ENCODE data around the gene OGDH.

The OGDH gene

GRCh38 chr7:44757311-44757710 is 150.9 kb downstream of the OGDH start:
- Histone ChIP-seq H3K4me3 (ENCODE audit: low read length) (no peak overlapping the region), H3K4me1 (ENCODE audit: control insufficient read depth, low read length) (peaks cover 16% of the 10 kb centered on the region), H3K27ac (ENCODE audit: low read depth, low read length) (no peak overlapping the region), H3K9me2 (replicated peaks; ENCODE audit: control insufficient read depth, low read length) (no peaks in the 10 kb centered on the region), H3K4me2 (ENCODE audit: low read length) (no peak overlapping the region), H3K9me3 (ENCODE audit: control insufficient read depth, insufficient read depth, low read length) (no peaks in the 10 kb centered on the region), H3K27me3 (ENCODE audit: control insufficient read depth, low read length) (no peaks in the 10 kb centered on the region), H3K36me3 (ENCODE audit: control insufficient read depth, low read length) (peaks cover 49% of the 10 kb centered on the region), H3F3A (ENCODE audit: control insufficient read depth, insufficient read depth) (no peaks in the 10 kb centered on the region), H3K79me2 (ENCODE audit: control insufficient read depth, low read length) (peaks cover 35% of the 10 kb centered on the region), H4K20me1 (ENCODE audit: control insufficient read depth, insufficient read depth, low read depth, low read length) (peaks cover 20% of the 10 kb centered on the region; the same call in 1 of the 2 replicates)
- TF ChIP-seq EZH2phosphoT487 (IDR thresholded peaks at IDR 0.05; ENCODE audit: borderline replicate concordance, low read length): no peak
- no peak for TF ChIP-seq CTCF (IDR thresholded peaks at IDR 0.05; ENCODE audit: low read depth, low read length, poor library complexity, severe bottlenecking)

GRCh38 chr7:44757739-44758138 is 151.3 kb downstream of the OGDH start:
- peaks cover 53% of the 10 kb centered on the region for H3K36me3 ChIP-seq (ENCODE audit: control insufficient read depth, low read length)
- no peaks in the 10 kb centered on the region for H3K9me3 ChIP-seq (ENCODE audit: control insufficient read depth, insufficient read depth, low read length)
- TF ChIP-seq EZH2phosphoT487 (IDR thresholded peaks at IDR 0.05; ENCODE audit: borderline replicate concordance, low read length) (no peak), CTCF (IDR thresholded peaks at IDR 0.05; ENCODE audit: low read depth, low read length, poor library complexity, severe bottlenecking) (no peak)
- H4K20me1 ChIP-seq (ENCODE audit: control insufficient read depth, insufficient read depth, low read depth, low read length): peaks cover 20% of the 10 kb centered on the region; the same call in 1 of the 2 replicates
- no peaks in the 10 kb centered on the region for H3F3A ChIP-seq (ENCODE audit: control insufficient read depth, insufficient read depth)
- no peaks in the 10 kb centered on the region for H3K27me3 ChIP-seq (ENCODE audit: control insufficient read depth, low read length)
- H3K4me2 ChIP-seq (ENCODE audit: low read length): no peak overlapping the region
- no peaks in the 10 kb centered on the region for H3K9me2 ChIP-seq (replicated peaks; ENCODE audit: control insufficient read depth, low read length)
- peaks cover 12% of the 10 kb centered on the region for H3K4me1 ChIP-seq (ENCODE audit: control insufficient read depth, low read length)
- H3K79me2 ChIP-seq (ENCODE audit: control insufficient read depth, low read length): peaks cover 30% of the 10 kb centered on the region
- H3K4me3 ChIP-seq (ENCODE audit: low read length): no peak overlapping the region
- no peak overlapping the region for H3K27ac ChIP-seq (ENCODE audit: low read depth, low read length)

Measured in DOHH2 (cell line).